SK-N-SH treated with all-trans-retinoic acid at 6 μM for 48 hours (cell line): ENCODE results near the gene ZBTB34.

Experiments used
- ARNTL ChIP-seq: fragments of 450-650 bp; formaldehyde crosslinking; IDR thresholded peaks from 2 replicates; pipeline ENCODE4 v1.5.0; 2020; ENCODE audit warnings: low read depth, mild to moderate bottlenecking, moderate library complexity, borderline replicate concordance
- CREB5 ChIP-seq: fragments of 250-450 bp; sonication (Bioruptor Pico); IDR thresholded peaks from 2 replicates; pipeline ENCODE4 v1.5.1; 2020; ENCODE audit warnings: low read depth, mild to moderate bottlenecking, moderate library complexity
- CSRNP3 ChIP-seq: fragments of 250-450 bp; sonication (Bioruptor Pico); IDR thresholded peaks from 2 replicates; pipeline ENCODE4 v1.5.1; 2021; ENCODE audit warnings: mild to moderate bottlenecking, moderate library complexity
- GLIS3 ChIP-seq: fragments of 250-450 bp; sonication (Bioruptor Pico); IDR thresholded peaks from 2 replicates; pipeline ENCODE4 v1.5.0; 2020; ENCODE audit warnings: mild to moderate bottlenecking, moderate library complexity
- ISL1 ChIP-seq: fragments of 250-450 bp; sonication (Bioruptor Pico); IDR thresholded peaks from 2 replicates; pipeline ENCODE4 v2.1.2; 2022; ENCODE audit warnings: mild to moderate bottlenecking, moderate library complexity
- PATZ1 ChIP-seq: fragments of 250-450 bp; sonication (Bioruptor Pico); IDR thresholded peaks from 2 replicates; pipeline ENCODE4 v1.8.0; 2020; ENCODE audit warnings: mild to moderate bottlenecking, moderate library complexity, borderline replicate concordance
- PPARA ChIP-seq: fragments of 250-450 bp; sonication (Bioruptor Pico); IDR thresholded peaks from 2 replicates; pipeline ENCODE4 v1.5.0; 2020; ENCODE audit warnings: mild to moderate bottlenecking, borderline replicate concordance
- RARB ChIP-seq: fragments of 250-450 bp; sonication (Bioruptor Pico); IDR thresholded peaks from 2 replicates; pipeline ENCODE4 v1.8.0; 2021; ENCODE audit warnings: mild to moderate bottlenecking, moderate library complexity
- SNAI2 ChIP-seq: fragments of 250-450 bp; sonication (Bioruptor Pico); IDR thresholded peaks from 2 replicates; pipeline ENCODE4 v1.5.0; 2020; ENCODE audit warnings: mild to moderate bottlenecking, moderate library complexity
- TSHZ2 ChIP-seq: fragments of 250-450 bp; sonication (Bioruptor Pico); IDR thresholded peaks from 2 replicates; pipeline ENCODE4 v1.5.0; 2020; ENCODE audit warnings: mild to moderate bottlenecking, moderate library complexity
- ZFP3 ChIP-seq: fragments of 250-450 bp; sonication (Bioruptor Pico); IDR thresholded peaks from 2 replicates; pipeline ENCODE4 v1.5.0; 2020; ENCODE audit warnings: mild to moderate bottlenecking, moderate library complexity

GRCh38 chr9:126915281-126915816 lies 54.9 kb downstream of the ZBTB34 start:
- TF ChIP-seq TSHZ2 (CRISPR knock-in tag) (no peak), GLIS3 (CRISPR knock-in tag) (no peak), SNAI2 (CRISPR knock-in tag) (no peak), ISL1 (CRISPR knock-in tag) (no peak), PATZ1 (CRISPR knock-in tag) (no peak), ZFP3 (CRISPR knock-in tag) (no peak), CREB5 (CRISPR knock-in tag) (no peak), RARB (CRISPR knock-in tag) (no peak), ARNTL (CRISPR knock-in tag) (no peak), PPARA (CRISPR knock-in tag) (no peak), CSRNP3 (CRISPR knock-in tag) (no peak)
